ENCODE results near the gene MAP7.
"Not testable (repeated sequence)": the region's sequence is repeated elsewhere in the genome, so short reads cannot be mapped to it uniquely, and the experiment has no call there.

MAP7 gene

GRCh38 chr6:136492409-136492808 is 57.8 kb downstream of the MAP7 start:
- WGBS, 2 experiments (ENCODE audit: insufficient coverage in 2 of 2): 100% methylated on average over 1 of the region's 1 CpG; no CpG with 5 or more reads in 1 of the 2 experiments

GRCh38 chr6:136491754-136492153 is 58.5 kb downstream of the MAP7 start:
- WGBS, 2 experiments (ENCODE audit: insufficient coverage in 2 of 2): no CpG with 5 or more reads among the region's 2 CpGs
- H3K36me3 ChIP-seq (ENCODE audit: control insufficient read depth, insufficient read depth, low read length): no peaks in the 10 kb centered on the region
- H3K9me3 ChIP-seq (ENCODE audit: control insufficient read depth, low read length): no peaks in the 10 kb centered on the region
- H3K4me1 ChIP-seq (ENCODE audit: control insufficient read depth, insufficient read depth, low read length, poor library complexity, severe bottlenecking): no peaks in the 10 kb centered on the region
- H3K27ac ChIP-seq (ENCODE audit: low read depth, low read length, severe bottlenecking): no peak overlapping the region
- no peak overlapping the region for H3K4me3 ChIP-seq (ENCODE audit: extremely low read depth, insufficient read depth, low read length, poor library complexity, severe bottlenecking)

More at GRCh38 chr6:136492409-136492808, 57.8 kb downstream of the MAP7 start:
- Histone ChIP-seq H3K27ac (ENCODE audit: low read depth, low read length, severe bottlenecking) (no peak overlapping the region), H3K4me1 (ENCODE audit: control insufficient read depth, insufficient read depth, low read length, poor library complexity, severe bottlenecking) (no peaks in the 10 kb centered on the region), H3K9me3 (ENCODE audit: control insufficient read depth, low read length) (no peaks in the 10 kb centered on the region), H3K4me3 (ENCODE audit: extremely low read depth, insufficient read depth, low read length, poor library complexity, severe bottlenecking) (no peak overlapping the region), H3K36me3 (ENCODE audit: control insufficient read depth, insufficient read depth, low read length) (no peaks in the 10 kb centered on the region)

GRCh38 chr6:136491251-136491650 is 59.0 kb downstream of the MAP7 start:
- Histone ChIP-seq H3K9me3 (ENCODE audit: control insufficient read depth, low read length) (no peaks in the 10 kb centered on the region), H3K27ac (ENCODE audit: low read depth, low read length, severe bottlenecking) (no peak overlapping the region), H3K4me3 (ENCODE audit: extremely low read depth, insufficient read depth, low read length, poor library complexity, severe bottlenecking) (no peak overlapping the region), H3K4me1 (ENCODE audit: control insufficient read depth, insufficient read depth, low read length, poor library complexity, severe bottlenecking) (no peaks in the 10 kb centered on the region), H3K36me3 (ENCODE audit: control insufficient read depth, insufficient read depth, low read length) (no peaks in the 10 kb centered on the region)
- WGBS, 2 experiments (ENCODE audit: insufficient coverage in 2 of 2): no CpG with 5 or more reads among the region's 2 CpGs

GRCh38 chr6:136489689-136490033 is 60.6 kb downstream of the MAP7 start:
- WGBS, 2 experiments (ENCODE audit: insufficient coverage in 2 of 2): 91 to 94% methylated on average over 3 of the region's 3 CpGs
- H3K4me3 ChIP-seq (ENCODE audit: extremely low read depth, insufficient read depth, low read length, poor library complexity, severe bottlenecking); H3K4me1 ChIP-seq (ENCODE audit: control insufficient read depth, insufficient read depth, low read length, poor library complexity, severe bottlenecking); H3K27ac ChIP-seq (ENCODE audit: low read depth, low read length, severe bottlenecking); H3K9me3 ChIP-seq (ENCODE audit: control insufficient read depth, low read length); H3K36me3 ChIP-seq (ENCODE audit: control insufficient read depth, insufficient read depth, low read length): not testable (repeated sequence)

GRCh38 chr6:136487759-136488425 is 62.3 kb downstream of the MAP7 start:
- H3K9me3 ChIP-seq (ENCODE audit: control insufficient read depth, low read length): no peaks in the 10 kb centered on the region
- no peaks in the 10 kb centered on the region for H3K36me3 ChIP-seq (ENCODE audit: control insufficient read depth, insufficient read depth, low read length)
- H3K4me3 ChIP-seq (ENCODE audit: extremely low read depth, insufficient read depth, low read length, poor library complexity, severe bottlenecking): no peak overlapping the region
- H3K27ac ChIP-seq (ENCODE audit: low read depth, low read length, severe bottlenecking): no peak overlapping the region
- 87 to 92% methylated on average over 2 to 3 of the region's 7 CpGs for WGBS, 2 experiments (ENCODE audit: insufficient coverage in 2 of 2)
- no peaks in the 10 kb centered on the region for H3K4me1 ChIP-seq (ENCODE audit: control insufficient read depth, insufficient read depth, low read length, poor library complexity, severe bottlenecking)

DNA sequence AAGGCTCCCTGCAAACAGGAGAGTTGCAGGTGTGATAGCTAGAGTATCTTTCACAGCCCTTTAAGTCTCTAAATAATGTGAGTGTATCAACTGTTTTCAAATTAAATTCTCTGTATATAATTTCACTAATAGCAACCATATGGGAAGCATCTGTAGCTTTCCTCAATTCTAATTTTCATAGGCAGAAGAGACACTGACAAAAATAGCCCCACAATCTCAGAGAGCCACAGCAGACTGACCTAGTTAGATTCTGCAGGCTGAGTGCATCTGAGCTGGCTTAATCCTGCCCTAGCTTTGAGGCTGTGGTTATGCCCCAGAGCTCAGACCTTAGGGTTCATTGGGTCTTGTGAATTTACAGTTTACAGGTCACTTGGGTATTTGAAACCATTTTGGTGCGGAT is 63.9 kb downstream of the MAP7 start:
- H3K9me3 ChIP-seq (ENCODE audit: control insufficient read depth, low read length): no peaks in the 10 kb centered on the region
- H3K36me3 ChIP-seq (ENCODE audit: control insufficient read depth, insufficient read depth, low read length): no peaks in the 10 kb centered on the region
- no peaks in the 10 kb centered on the region for H3K4me1 ChIP-seq (ENCODE audit: control insufficient read depth, insufficient read depth, low read length, poor library complexity, severe bottlenecking)
- H3K4me3 ChIP-seq (ENCODE audit: extremely low read depth, insufficient read depth, low read length, poor library complexity, severe bottlenecking): no peak overlapping the region
- no CpG with 5 or more reads among the region's 1 CpG for WGBS, 2 experiments (ENCODE audit: insufficient coverage in 2 of 2)
- H3K27ac ChIP-seq (ENCODE audit: low read depth, low read length, severe bottlenecking): no peak overlapping the region

- no peaks in the 10 kb centered on the region for H3K9me3 ChIP-seq (ENCODE audit: control insufficient read depth, low read length)
- H3K27ac ChIP-seq (ENCODE audit: low read depth, low read length, severe bottlenecking): no peak overlapping the region
- H3K4me3 ChIP-seq (ENCODE audit: extremely low read depth, insufficient read depth, low read length, poor library complexity, severe bottlenecking): no peak overlapping the region
- no peaks in the 10 kb centered on the region for H3K36me3 ChIP-seq (ENCODE audit: control insufficient read depth, insufficient read depth, low read length)
- WGBS, 2 experiments (ENCODE audit: insufficient coverage in 2 of 2): 92 to 96% methylated on average over 3 of the region's 3 CpGs
- H3K4me1 ChIP-seq (ENCODE audit: control insufficient read depth, insufficient read depth, low read length, poor library complexity, severe bottlenecking): no peaks in the 10 kb centered on the region
Observed at GRCh38 chr6:136483906-136484305, 66.3 kb downstream of the MAP7 start.

GRCh38 chr6:136483005-136483404 is 67.2 kb downstream of the MAP7 start:
- H3K27ac ChIP-seq (ENCODE audit: low read depth, low read length, severe bottlenecking); H3K4me3 ChIP-seq (ENCODE audit: extremely low read depth, insufficient read depth, low read length, poor library complexity, severe bottlenecking); H3K4me1 ChIP-seq (ENCODE audit: control insufficient read depth, insufficient read depth, low read length, poor library complexity, severe bottlenecking); H3K36me3 ChIP-seq (ENCODE audit: control insufficient read depth, insufficient read depth, low read length); H3K9me3 ChIP-seq (ENCODE audit: control insufficient read depth, low read length): not testable (repeated sequence)
- WGBS, 2 experiments (ENCODE audit: insufficient coverage in 2 of 2): 60% methylated on average over 1 of the region's 2 CpGs; no CpG with 5 or more reads in 1 of the 2 experiments

- H3K36me3 ChIP-seq (ENCODE audit: control insufficient read depth, insufficient read depth, low read length): no peaks in the 10 kb centered on the region
Observed at GRCh38 chr6:136477548-136477947, 72.7 kb downstream of the MAP7 start.

GRCh38 chr6:136475686-136476085 is 74.5 kb downstream of the MAP7 start:
- no peaks in the 10 kb centered on the region for H3K36me3 ChIP-seq (ENCODE audit: control insufficient read depth, insufficient read depth, low read length)
- WGBS, 2 experiments (ENCODE audit: insufficient coverage in 2 of 2): 95 to 100% methylated on average over 2 to 4 of the region's 4 CpGs

More at GRCh38 chr6:136477548-136477947, 72.7 kb downstream of the MAP7 start:
- Histone ChIP-seq H3K4me3 (ENCODE audit: extremely low read depth, insufficient read depth, low read length, poor library complexity, severe bottlenecking) (no peak overlapping the region), H3K27ac (ENCODE audit: low read depth, low read length, severe bottlenecking) (no peak overlapping the region), H3K9me3 (ENCODE audit: control insufficient read depth, low read length) (no peaks in the 10 kb centered on the region), H3K4me1 (ENCODE audit: control insufficient read depth, insufficient read depth, low read length, poor library complexity, severe bottlenecking) (no peaks in the 10 kb centered on the region)

GRCh38 chr6:136474241-136474640 is 76.0 kb downstream of the MAP7 start:
- Histone ChIP-seq H3K27ac (ENCODE audit: low read depth, low read length, severe bottlenecking) (no peak overlapping the region), H3K9me3 (ENCODE audit: control insufficient read depth, low read length) (no peaks in the 10 kb centered on the region), H3K4me1 (ENCODE audit: control insufficient read depth, insufficient read depth, low read length, poor library complexity, severe bottlenecking) (no peaks in the 10 kb centered on the region), H3K36me3 (ENCODE audit: control insufficient read depth, insufficient read depth, low read length) (no peaks in the 10 kb centered on the region), H3K4me3 (ENCODE audit: extremely low read depth, insufficient read depth, low read length, poor library complexity, severe bottlenecking) (no peak overlapping the region)
- WGBS, 2 experiments (ENCODE audit: insufficient coverage in 2 of 2): 77 to 89% methylated on average over 4 to 6 of the region's 6 CpGs

More at GRCh38 chr6:136475686-136476085, 74.5 kb downstream of the MAP7 start:
- Histone ChIP-seq H3K4me1 (ENCODE audit: control insufficient read depth, insufficient read depth, low read length, poor library complexity, severe bottlenecking) (no peaks in the 10 kb centered on the region), H3K9me3 (ENCODE audit: control insufficient read depth, low read length) (no peaks in the 10 kb centered on the region), H3K27ac (ENCODE audit: low read depth, low read length, severe bottlenecking) (no peak overlapping the region), H3K4me3 (ENCODE audit: extremely low read depth, insufficient read depth, low read length, poor library complexity, severe bottlenecking) (no peak overlapping the region)
